Left lung (tissue), 10 donors: ENCODE results near the gene ANXA5. TPM values are rescaled to one million over a fixed set of nuclear protein-coding genes. Genes with fewer than 3 reads are reported as not detected.

Experiments
- ATAC-seq: fragments of 200-7000 bp; cut with Tn5 transposase; one replicate; pipeline ENCODE4 v1.9.1; 2020; ENCODE audit warnings: moderate library complexity
- DNase-seq, 4 donors: peaks; one replicate each; pipeline ENCODE4 v3.0.0-alpha.2; 2013 to 2020
- H3K27ac ChIP-seq, 2 donors: fragments of 200-600 bp; sonication (generic) in 1 of 2; one replicate each; pipeline versions ENCODE4 v1.5.0 to v1.8.0; 2020 to 2021
- H3K27me3 ChIP-seq, 2 donors: fragments of 200-600 bp; sonication (generic) in 1 of 2; one replicate each; pipeline versions ENCODE4 v1.5.0 to v1.8.0; 2020 to 2021
- H3K36me3 ChIP-seq, 2 donors: fragments of 200-600 bp; sonication (generic) in 1 of 2; one replicate each; pipeline versions ENCODE4 v1.5.0 to v1.8.0; 2020 to 2021
- H3K4me1 ChIP-seq, 2 donors: fragments of 200-600 bp; one replicate each; pipeline ENCODE4 v1.8.0; 2021
- H3K4me3 ChIP-seq, 2 donors: fragments of 200-600 bp; sonication (generic) in 1 of 2; one replicate each; pipeline versions ENCODE4 v1.5.0 to v1.8.0; 2020 to 2021; ENCODE audit warnings: mild to moderate bottlenecking in 1 of 2
- H3K9me3 ChIP-seq, 2 donors: fragments of 200-600 bp; sonication (generic) in 1 of 2; one replicate each; pipeline versions ENCODE4 v1.5.0 to v1.8.0; 2020 to 2021
- intact Hi-C, 2 donors: fragments of 100-400 bp; cut with DNase I; formaldehyde crosslinking; loops; one replicate each; pipeline versions ENCODE4 v1.11.2 to v1.14.2; 2022
- polyA plus RNA-seq, 6 donors: library from polyadenylated mRNA; unstranded; fragments of 120-200 nt; gene quantifications; one replicate each; pipeline ENCODE4 v1.2.1, GENCODE V29; 2013; ENCODE audit not compliant: insufficient read length in 6 of 6
- total RNA-seq, 2 donors: library from RNA; stranded (reverse); fragmentation: NEBNext Ultra II Directional; extraction: Animal tissue kit (Norgen Biotek cat#: 25700); gene quantifications; one replicate each; pipeline ENCODE4 v1.2.1, GENCODE V29; 2021
- TF ChIP-seq, protein P1 (sequence below), 2 donors: fragments of 200-600 bp; sonication (generic) in 1 of 2; IDR thresholded peaks; one replicate each; pipeline versions ENCODE4 v1.5.0 to v1.8.0; 2021; ENCODE audit warnings: antibody characterized with exemption in 2 of 2
- donor health status: DM: no; HTN: yes; CAD: no.
- donor health status: DM: no; HTN: no; CAD: no.

ANXA5 gene
- total and polyA plus RNA-seq, 8 donors: 565 to 725 (median 646) TPM

DNA sequence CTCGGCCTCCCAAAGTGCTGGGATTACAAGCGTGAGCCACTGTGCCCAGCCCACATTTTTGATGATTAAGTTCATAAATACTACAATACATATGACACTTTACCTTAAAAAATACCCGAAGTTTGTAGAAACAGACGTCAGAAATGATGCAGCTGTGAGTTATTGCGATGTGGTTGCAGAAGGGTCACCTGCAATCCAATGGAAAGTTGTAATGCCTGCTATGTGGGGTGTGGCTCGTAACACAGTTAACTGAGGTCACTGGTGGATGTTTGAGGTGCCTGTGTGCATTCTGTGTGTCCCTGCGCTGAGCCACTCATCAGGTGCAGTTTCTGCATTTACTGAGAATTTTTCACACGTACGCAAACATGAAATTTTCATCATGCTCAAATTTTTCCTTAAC lies 64.1 kb downstream of the ANXA5 start:
- intact Hi-C loops: no loop called here
- no peak for ATAC-seq
- no peak overlapping the region for H3K4me3 ChIP-seq
- no peaks in the 10 kb centered on the region for H3K36me3 ChIP-seq
- TF ChIP-seq, protein P1, sequence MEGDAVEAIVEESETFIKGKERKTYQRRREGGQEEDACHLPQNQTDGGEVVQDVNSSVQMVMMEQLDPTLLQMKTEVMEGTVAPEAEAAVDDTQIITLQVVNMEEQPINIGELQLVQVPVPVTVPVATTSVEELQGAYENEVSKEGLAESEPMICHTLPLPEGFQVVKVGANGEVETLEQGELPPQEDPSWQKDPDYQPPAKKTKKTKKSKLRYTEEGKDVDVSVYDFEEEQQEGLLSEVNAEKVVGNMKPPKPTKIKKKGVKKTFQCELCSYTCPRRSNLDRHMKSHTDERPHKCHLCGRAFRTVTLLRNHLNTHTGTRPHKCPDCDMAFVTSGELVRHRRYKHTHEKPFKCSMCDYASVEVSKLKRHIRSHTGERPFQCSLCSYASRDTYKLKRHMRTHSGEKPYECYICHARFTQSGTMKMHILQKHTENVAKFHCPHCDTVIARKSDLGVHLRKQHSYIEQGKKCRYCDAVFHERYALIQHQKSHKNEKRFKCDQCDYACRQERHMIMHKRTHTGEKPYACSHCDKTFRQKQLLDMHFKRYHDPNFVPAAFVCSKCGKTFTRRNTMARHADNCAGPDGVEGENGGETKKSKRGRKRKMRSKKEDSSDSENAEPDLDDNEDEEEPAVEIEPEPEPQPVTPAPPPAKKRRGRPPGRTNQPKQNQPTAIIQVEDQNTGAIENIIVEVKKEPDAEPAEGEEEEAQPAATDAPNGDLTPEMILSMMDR (IDR thresholded peaks at IDR 0.05): no peak
- H3K9me3 ChIP-seq: no peaks in the 10 kb centered on the region
- no peak overlapping the region for H3K27ac ChIP-seq
- no peak for DNase-seq
- H3K27me3 ChIP-seq: no peaks in the 10 kb centered on the region
- no peaks in the 10 kb centered on the region for H3K4me1 ChIP-seq

Other genes starting within 250 kb of the ANXA5 start
- gene SMIM43, start 68.2 kb upstream of the ANXA5 start, total RNA-seq: 1 to 10 TPM in 1 of 2 donors, not detected in 1; 1.0 TPM
- gene SMIM43, start 68.2 kb upstream of the ANXA5 start, polyA plus RNA-seq: 10 to 100 TPM; 12.7 to 24.6 (median 15.9) TPM
- gene EXOSC9, start 104.3 kb upstream of the ANXA5 start, total RNA-seq: 10 to 100 TPM; 13.5 to 20.4 TPM
- gene EXOSC9, start 104.3 kb upstream of the ANXA5 start, polyA plus RNA-seq: 10 to 100 TPM; 54.1 to 63.9 (median 60.4) TPM
- 1 to 10 TPM; 3.5 to 8.1 TPM for gene CCNA2, start 126.9 kb upstream of the ANXA5 start, total RNA-seq
- gene CCNA2, start 126.9 kb upstream of the ANXA5 start, polyA plus RNA-seq: 10 to 100 TPM; 26.1 to 63.7 (median 34.5) TPM
- 10 to 100 TPM; 12.5 to 17.4 TPM for gene BBS7, start 173.5 kb upstream of the ANXA5 start, total RNA-seq
- gene BBS7, start 173.5 kb upstream of the ANXA5 start, polyA plus RNA-seq: 10 to 100 TPM; 27.5 to 32.6 (median 28.8) TPM